Pancreas (tissue), 10 donors: ENCODE results near the gene MRGPRD. TPM values are rescaled to one million over a fixed set of nuclear protein-coding genes. Genes with fewer than 3 reads are reported as not detected.

ENCODE experiments used
- ATAC-seq, 4 donors: fragments of 200-7000 bp; cut with Tn5 transposase; one replicate each; pipeline versions ENCODE4 v1.8.0 to v1.9.1; 2020; ENCODE audit warnings: mild to moderate bottlenecking in 4 of 4, moderate library complexity in 4 of 4
- DNase-seq, 6 donors: peaks; one replicate each; pipeline ENCODE4 v3.0.0-alpha.2; 2020
- FAIRE-seq: peaks from 2 replicates; lab custom pipeline; 2012; peaks lifted over from hg19 to GRCh38; lab: Jason Lieb, UNC
- H3K27ac ChIP-seq, 4 donors: fragments of 200-600 bp; sonication (generic); 1 replicate in 3 of 4; 2 replicates in 1 of 4; pipeline versions ENCODE4 v1.5.0 to v1.8.0; 2020
- H3K27me3 ChIP-seq, 4 donors: fragments of 200-600 bp; one replicate each; pipeline ENCODE4 v1.8.0; 2021
- H3K36me3 ChIP-seq, 3 donors: fragments of 200-600 bp; sonication (generic) in 1 of 3; one replicate each; pipeline versions ENCODE4 v1.5.0 to v1.8.0; 2020 to 2021
- H3K4me1 ChIP-seq, 3 donors: fragments of 200-600 bp; one replicate each; pipeline ENCODE4 v1.8.0; 2021
- H3K4me3 ChIP-seq, 4 donors: fragments of 200-600 bp; sonication (generic) in 2 of 4; one replicate each; pipeline versions ENCODE4 v1.5.0 to v1.8.0; 2020 to 2021
- H3K9me3 ChIP-seq, 4 donors: fragments of 200-600 bp; one replicate each; pipeline ENCODE4 v1.8.0; 2021
- WGBS, 2 donors: extraction: QIAGEN DNeasy Blood & Tissue Kit; methylation state at CpG; one replicate each; pipeline ENCODE4 v1.1.7; 2013; 5-methylcytosine and 5-hydroxymethylcytosine counted together
- intact Hi-C, 3 donors: fragments of 100-400 bp; cut with DNase I; formaldehyde crosslinking; loops; one replicate each; pipeline versions ENCODE4 v1.11.1 to v1.14.2; 2022
- polyA plus RNA-seq, 2 donors: library from polyadenylated mRNA; stranded (reverse); fragments of 200-250 nt; gene quantifications; one replicate each; pipeline ENCODE4 v1.2.3, GENCODE V29; 2013
- total RNA-seq, 6 donors: library from RNA; stranded (reverse); fragmentation: NEBNext Ultra II Directional in 4 of 6; extraction: Animal tissue kit (Norgen Biotek cat#: 25700) in 4 of 6; gene quantifications; one replicate each; pipeline versions ENCODE4 v1.2.1 to v1.2.4, GENCODE V29; 2021 to 2023
- TF ChIP-seq, protein P1 (sequence below), 4 donors: fragments of 200-600 bp; sonication (generic) in 3 of 4; IDR thresholded peaks; one replicate each; pipeline versions ENCODE4 v1.5.0 to v1.8.0; 2021; ENCODE audit warnings: antibody characterized with exemption in 4 of 4
- donor health status: healthy with polysubstance abuse.
- donor health status: DM: no; HTN: no; CAD: no; lungs with moderate emphysema.
- donor health status: DM: no; HTN: no; CAD: no.
- donor health status: control.
- donor health status: control.
- donor health status: Bipolar disorder and iron deficiency.
- donor health status: DM: yes; HTN: yes; CAD: no.
- donor health status: DM: no; HTN: no; CAD: no.
- donor health status: DM: no; HTN: no; CAD: no.
- donor health status: DM: yes; HTN: yes; CAD: no.

MRGPRD gene
- total and polyA plus RNA-seq, 8 donors = not detected

DNA sequence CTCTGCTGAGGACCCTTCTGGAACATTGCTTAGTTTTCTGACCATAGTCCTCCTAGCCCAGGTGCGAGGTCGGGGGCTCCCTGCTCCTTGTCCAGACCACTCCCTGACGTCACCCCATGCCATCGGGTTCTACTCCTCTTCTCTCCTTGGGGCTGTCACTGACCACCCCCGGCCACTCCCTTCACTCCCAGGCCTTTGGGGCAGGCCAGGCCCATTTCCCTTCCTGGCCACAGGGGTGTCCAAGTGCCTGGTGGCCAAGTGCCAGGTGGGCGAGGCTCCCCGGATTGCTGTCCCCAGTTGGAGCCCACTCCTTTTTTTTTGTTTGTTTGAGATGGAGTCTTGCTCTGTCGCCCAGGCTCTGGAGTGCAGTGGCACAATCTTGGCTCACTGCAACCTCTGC, 19.5 kb downstream of the MRGPRD start:
- no peaks in the 10 kb centered on the region for H3K4me1 ChIP-seq
- ATAC-seq = no peak
- H3K36me3 ChIP-seq = no peaks in the 10 kb centered on the region
- no peaks in the 10 kb centered on the region for H3K9me3 ChIP-seq
- TF ChIP-seq, protein P1, sequence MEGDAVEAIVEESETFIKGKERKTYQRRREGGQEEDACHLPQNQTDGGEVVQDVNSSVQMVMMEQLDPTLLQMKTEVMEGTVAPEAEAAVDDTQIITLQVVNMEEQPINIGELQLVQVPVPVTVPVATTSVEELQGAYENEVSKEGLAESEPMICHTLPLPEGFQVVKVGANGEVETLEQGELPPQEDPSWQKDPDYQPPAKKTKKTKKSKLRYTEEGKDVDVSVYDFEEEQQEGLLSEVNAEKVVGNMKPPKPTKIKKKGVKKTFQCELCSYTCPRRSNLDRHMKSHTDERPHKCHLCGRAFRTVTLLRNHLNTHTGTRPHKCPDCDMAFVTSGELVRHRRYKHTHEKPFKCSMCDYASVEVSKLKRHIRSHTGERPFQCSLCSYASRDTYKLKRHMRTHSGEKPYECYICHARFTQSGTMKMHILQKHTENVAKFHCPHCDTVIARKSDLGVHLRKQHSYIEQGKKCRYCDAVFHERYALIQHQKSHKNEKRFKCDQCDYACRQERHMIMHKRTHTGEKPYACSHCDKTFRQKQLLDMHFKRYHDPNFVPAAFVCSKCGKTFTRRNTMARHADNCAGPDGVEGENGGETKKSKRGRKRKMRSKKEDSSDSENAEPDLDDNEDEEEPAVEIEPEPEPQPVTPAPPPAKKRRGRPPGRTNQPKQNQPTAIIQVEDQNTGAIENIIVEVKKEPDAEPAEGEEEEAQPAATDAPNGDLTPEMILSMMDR (IDR thresholded peaks at IDR 0.05) = no peak
- intact Hi-C loops = no loop called here
- WGBS, 2 donors = 60 to 63% methylated on average over 8 of the region's 8 CpGs
- peak in 1 of 6 donors; percentile 44 for DNase-seq
- no peak overlapping the region for H3K27ac ChIP-seq
- no peaks in the 10 kb centered on the region for H3K27me3 ChIP-seq
- no peak overlapping the region for H3K4me3 ChIP-seq
- no peak for FAIRE-seq

- FAIRE-seq (no peak), ATAC-seq (no peak), DNase-seq (peak in 1 of 6 donors; percentile 49)
- 71 to 78% methylated on average over 25 of the region's 25 CpGs for whole genome bisulfite sequencing, 2 donors
- intact Hi-C loops = no loop called here
- H3K36me3 ChIP-seq = no peaks in the 10 kb centered on the region
- no peak overlapping the region for H3K27ac ChIP-seq
- TF ChIP-seq, protein P1 (IDR thresholded peaks at IDR 0.05) = no peak
- no peaks in the 10 kb centered on the region for H3K4me1 ChIP-seq
- no peaks in the 10 kb centered on the region for H3K27me3 ChIP-seq
- H3K9me3 ChIP-seq = no peaks in the 10 kb centered on the region
- H3K4me3 ChIP-seq = no peak overlapping the region
These were observed 20.3 kb downstream of the MRGPRD start for GRCh38 chr11:68960294-68961071.

DNA sequence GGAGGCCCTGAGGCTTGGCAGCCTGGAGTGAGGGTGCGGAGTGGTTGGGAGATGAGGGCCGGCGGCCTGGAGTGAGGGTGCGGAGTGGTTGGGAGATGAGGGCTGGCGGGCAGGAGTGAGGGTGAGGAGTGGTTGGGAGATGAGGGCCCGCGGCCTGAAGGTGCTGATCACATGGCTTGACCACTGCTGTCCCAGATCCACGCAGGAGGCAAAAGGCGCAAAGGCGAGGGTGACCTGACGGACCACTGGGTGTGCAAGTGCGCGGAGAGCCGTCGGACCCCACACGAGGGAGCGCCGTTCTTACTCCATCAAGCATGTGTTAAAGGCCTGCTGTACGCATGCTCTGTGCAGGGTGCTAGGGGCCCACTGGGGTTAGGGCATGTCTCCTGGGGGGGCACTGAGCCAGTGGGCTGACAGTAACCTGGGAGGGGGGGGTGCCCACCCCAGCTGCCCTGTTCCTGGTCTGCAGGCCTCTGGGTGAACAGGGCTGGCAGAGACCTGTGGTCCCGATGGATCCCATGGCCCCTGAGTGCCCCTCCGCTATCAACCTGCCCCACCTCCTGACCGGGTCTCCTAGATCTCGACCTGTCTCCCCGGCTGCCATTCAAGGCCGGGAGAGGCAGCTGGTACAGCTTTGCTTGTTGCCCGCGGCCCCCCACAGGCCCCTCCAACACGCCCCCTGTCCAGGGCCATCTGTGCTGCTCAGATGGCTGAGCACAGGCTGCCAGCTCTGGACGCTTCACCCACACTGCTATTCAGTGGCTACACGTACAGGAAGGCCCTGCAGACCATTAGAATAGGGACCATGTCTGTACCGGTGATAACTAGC, 21.1 kb downstream of the MRGPRD start:
- no peak overlapping the region for H3K4me3 ChIP-seq
- H3K9me3 ChIP-seq = no peaks in the 10 kb centered on the region
- WGBS, 2 donors = 82 to 88% methylated on average over 31 of the region's 31 CpGs
- intact Hi-C loops = no loop called here
- DNase-seq (peak in 1 of 6 donors; percentile 45), ATAC-seq (no peak), FAIRE-seq (no peak)
- no peaks in the 10 kb centered on the region for H3K27me3 ChIP-seq
- TF ChIP-seq, protein P1 (IDR thresholded peaks at IDR 0.05) = no peak
- no peaks in the 10 kb centered on the region for H3K4me1 ChIP-seq
- H3K27ac ChIP-seq = no peak overlapping the region
- H3K36me3 ChIP-seq = no peaks in the 10 kb centered on the region

DNA sequence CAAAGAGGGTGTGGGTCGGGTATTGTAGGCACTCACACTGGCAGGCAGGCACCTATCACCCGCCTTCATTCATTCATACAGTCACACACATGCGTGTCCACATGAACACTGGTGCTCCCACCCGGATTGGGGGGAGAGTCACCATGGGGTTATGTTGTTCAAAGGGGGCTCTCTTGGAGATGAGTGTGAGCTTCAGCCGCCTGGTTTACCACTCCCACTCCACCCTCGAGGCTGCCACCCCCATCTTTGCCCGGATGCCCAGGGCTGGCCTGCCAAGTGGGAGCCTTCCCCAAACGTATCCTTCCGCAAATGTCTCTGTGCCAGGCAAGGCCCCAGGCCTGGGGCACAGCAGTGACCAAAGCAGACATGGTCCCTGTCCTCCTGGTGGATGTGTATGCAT, 22.6 kb downstream of the MRGPRD start:
- intact Hi-C loops = no loop called here
- 78 to 82% methylated on average over 9 of the region's 9 CpGs for WGBS, 2 donors
- no peaks in the 10 kb centered on the region for H3K4me1 ChIP-seq
- DNase-seq (no peak), FAIRE-seq (no peak), ATAC-seq (no peak)
- no peaks in the 10 kb centered on the region for H3K27me3 ChIP-seq
- TF ChIP-seq, protein P1 (IDR thresholded peaks at IDR 0.05) = no peak
- H3K27ac ChIP-seq = no peak overlapping the region
- H3K36me3 ChIP-seq = no peaks in the 10 kb centered on the region
- H3K4me3 ChIP-seq = no peak overlapping the region
- H3K9me3 ChIP-seq = no peaks in the 10 kb centered on the region
